DLD1 (cell line): ENCODE measurements around the gene SPAM1.
"Not testable (repeated sequence)": the region's sequence is repeated elsewhere in the genome, so short reads cannot be mapped to it uniquely, and the experiment has no call there.

ENCODE experiments used
- in situ Hi-C: cut with HindIII; loops from 2 replicates; pipeline ENCODE4 v1.10.0; 2017; ENCODE audit warnings: low sequenced_read_pairs

SPAM1 gene

GRCh38 chr7:123924941-123925340 is at the start of gene SPAM1:
SPAM1 (plus strand) TSS chr7:123925241; CDS start chr7:123953571, 28,330 bp downstream.
- in situ Hi-C loops, result no loop called here

DNA sequence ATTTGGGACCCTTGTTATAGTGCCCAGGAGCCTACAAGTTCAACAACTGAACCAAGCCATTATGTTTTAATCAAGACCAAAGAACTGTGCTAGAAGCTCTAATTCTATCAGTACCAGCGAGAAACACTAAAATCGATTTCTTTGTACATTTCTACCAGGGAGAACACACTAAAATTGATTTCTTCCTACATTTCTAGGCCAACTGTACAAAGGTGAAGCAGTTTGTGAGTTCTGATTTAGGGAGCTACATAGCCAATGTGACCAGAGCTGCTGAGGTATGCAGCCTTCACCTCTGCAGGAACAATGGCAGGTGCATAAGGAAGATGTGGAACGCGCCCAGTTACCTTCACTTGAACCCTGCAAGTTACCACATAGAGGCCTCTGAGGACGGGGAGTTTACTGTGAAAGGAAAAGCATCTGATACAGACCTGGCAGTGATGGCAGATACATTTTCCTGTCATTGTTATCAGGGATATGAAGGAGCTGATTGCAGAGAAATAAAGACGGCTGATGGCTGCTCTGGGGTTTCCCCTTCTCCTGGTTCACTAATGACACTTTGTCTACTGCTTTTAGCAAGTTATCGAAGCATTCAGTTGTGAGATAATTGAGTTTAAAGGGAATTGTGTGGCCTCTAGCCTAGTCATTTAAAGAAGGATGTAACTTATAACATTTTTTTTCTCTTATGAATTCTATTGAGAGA is 48.3 kb upstream of the SPAM1 start:
- in situ Hi-C loops, result no loop called here

- in situ Hi-C loops, result no loop called here
Observed at GRCh38 chr7:123879628-123880027, 45.4 kb upstream of the SPAM1 start.

DNA sequence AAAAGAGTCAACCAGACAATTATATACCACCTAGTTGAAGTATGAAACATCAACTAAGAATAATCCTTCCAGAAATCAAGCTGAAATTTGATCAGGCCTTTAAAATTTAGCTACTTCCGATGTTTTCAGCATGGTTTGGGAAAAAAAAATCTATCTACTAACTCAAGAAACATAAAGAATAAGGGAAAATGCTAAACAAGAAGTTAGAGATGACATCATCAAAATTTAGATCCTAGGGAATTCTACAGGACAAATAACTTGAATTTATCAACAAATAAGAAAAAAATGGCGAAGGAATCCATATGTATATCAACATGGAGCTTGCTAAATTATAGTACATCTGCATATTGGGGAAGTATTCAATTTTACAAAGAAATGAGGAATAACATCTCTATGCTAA is 43.7 kb upstream of the SPAM1 start:
- in situ Hi-C loops, result no loop called here

GRCh38 chr7:123883154-123883553 is 41.9 kb upstream of the SPAM1 start:
- in situ Hi-C loops, result no loop called here

DNA sequence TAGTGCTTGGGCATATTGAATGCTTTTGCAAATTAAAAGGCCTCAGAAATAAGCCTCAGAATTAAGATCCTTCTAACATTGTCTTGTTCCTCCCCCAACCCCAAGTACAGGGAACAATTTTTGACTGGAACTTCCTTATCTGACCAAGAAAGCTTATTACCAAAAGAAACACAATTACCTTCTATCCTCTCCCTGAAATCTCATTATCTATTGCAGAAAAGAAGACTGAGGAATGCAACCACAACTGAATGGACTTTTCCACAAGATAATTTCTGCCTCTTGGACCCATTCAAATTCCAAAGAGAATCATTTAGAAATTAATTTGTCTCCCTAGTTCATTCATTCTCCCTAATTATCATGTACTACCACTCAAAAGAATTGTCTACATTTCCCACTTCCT is 36.8 kb upstream of the SPAM1 start:
- in situ Hi-C loops, result no loop called here

- in situ Hi-C loops, result not testable (repeated sequence)
Observed at GRCh38 chr7:123894753-123895152, 30.3 kb upstream of the SPAM1 start.

DNA sequence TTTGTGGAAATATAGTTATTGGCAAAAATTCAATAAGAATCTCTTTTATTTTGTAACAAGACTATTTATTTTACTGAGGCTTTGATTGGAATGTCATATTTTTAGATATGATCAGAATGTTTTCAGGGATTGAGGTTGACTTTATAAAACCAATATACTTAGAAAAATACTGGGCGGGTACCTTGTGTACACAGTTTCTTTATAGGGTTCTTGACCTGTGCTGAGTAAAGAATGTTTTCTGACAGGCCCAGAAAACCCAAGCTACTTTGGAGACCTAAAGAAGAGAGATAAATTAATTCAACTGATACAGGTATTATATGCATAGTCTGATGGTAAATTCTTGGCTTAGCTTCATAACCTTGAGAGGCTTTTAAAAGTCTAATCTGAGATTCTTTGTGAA is 23.9 kb upstream of the SPAM1 start:
- in situ Hi-C loops, result no loop called here

- in situ Hi-C loops, result no loop called here
Observed at GRCh38 chr7:123905714-123906113, 19.3 kb upstream of the SPAM1 start.

DNA sequence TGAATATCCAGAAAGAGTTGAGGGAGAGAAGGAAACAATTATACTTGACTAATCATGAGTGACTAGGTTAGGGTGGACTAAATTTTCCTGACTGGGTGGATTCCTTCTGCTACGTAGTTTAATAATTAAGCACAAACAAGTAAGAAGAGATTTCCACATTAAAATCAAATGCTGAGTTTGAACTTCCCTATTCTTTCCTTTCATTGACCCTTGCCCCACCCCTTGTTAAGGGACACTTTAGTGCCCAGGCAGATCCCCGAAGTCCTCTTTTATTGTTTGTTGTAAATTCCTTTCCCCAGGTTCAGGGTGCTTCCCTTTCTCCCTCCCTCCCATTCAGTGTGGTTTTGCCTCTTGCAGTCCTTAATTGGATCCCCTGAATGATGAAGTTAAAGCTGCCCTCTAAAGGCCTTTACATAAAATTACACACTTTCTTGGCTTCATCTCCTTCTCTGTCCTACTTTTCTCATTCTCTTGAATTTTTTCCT is 8.8 kb upstream of the SPAM1 start:
- in situ Hi-C loops, result no loop called here

DNA sequence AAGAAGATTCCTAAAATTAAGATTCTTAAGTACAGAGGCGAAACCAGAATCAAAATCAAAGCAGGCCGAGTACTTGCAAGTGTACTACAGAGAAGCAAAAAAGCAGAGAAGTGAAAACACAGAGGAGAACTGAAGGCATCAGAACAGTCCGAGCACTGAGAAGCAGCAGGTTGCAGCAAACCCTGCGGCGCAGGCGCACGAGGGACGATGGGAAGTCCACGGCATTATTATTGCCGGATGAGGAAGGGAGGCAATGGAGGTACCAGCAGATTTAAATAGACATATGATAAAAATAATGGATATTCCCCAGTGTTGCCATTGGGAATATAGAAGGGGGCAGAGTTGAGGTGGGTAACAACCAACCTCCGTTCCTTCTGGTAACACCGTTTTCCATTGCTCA is 7.2 kb upstream of the SPAM1 start:
- in situ Hi-C loops, result no loop called here

- in situ Hi-C loops, result no loop called here
Observed at GRCh38 chr7:123918309-123918708, 6.7 kb upstream of the SPAM1 start.

DNA sequence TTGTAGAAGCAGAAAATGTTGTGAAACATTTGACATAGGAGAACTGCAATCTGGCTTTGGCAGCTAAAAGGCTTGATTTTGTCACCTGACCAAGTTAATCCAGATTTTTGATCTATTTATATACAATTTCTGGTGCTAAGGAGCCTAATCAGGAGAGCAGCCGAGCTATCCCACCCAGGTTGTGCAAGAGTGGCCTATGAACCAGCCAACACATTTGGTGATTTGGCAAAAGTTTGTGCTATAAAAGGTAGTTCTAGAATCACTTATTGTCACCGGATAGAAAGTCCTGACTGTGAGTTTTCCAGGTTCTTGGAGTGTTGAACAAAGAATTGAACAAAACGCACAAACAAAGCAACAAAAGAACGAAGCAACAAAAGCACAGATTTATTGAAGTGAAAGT is 1.4 kb upstream of the SPAM1 start:
- in situ Hi-C loops, result no loop called here

- in situ Hi-C loops, result no loop called here
Observed at GRCh38 chr7:123929107-123929506, 4.1 kb downstream of the SPAM1 start.

DNA sequence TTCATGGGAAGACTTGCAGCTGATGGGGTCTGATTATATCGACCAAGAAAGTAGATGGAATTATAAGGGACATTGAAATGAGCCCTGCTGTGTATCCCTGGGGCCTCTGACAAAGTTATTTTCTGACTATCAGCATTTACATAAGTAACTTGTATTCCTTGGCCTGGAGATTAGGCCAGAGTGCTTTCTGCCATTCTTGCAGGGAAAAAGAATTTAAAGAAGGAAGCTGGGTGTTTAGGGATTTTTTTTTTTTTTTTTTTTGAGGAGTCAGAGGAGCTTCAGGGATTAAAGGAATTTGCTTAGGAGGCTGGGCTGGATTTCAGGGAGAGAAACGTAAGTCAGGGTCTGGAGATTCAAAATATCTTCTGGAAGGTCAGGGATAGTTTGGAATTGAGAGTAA is 4.6 kb downstream of the SPAM1 start:
- in situ Hi-C loops, result no loop called here

- in situ Hi-C loops, result no loop called here
Observed at GRCh38 chr7:123935436-123936381, 10.7 kb downstream of the SPAM1 start.

DNA sequence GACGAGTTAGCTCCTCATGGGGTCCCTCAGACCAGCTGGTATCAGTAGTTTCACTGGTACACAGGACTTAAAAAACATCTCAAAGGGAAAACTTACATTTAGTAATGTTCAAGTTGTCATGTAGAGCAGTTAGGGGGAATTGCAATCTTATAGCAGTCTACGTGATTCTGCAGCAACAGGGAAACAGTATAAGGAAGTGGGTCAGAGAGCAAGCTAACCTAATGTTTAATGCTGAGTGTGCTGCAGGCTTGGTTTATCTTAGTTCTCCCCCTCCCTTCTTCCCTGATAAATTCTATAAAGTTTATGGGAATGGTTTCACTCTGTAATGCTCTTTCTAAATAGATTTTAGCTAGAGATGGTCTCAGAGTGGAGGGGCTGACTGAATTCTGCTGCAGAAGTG is 11.3 kb downstream of the SPAM1 start:
- in situ Hi-C loops, result no loop called here

GRCh38 chr7:123939784-123940183 is 14.7 kb downstream of the SPAM1 start:
- in situ Hi-C loops, result no loop called here

GRCh38 chr7:123941391-123942180 is 16.5 kb downstream of the SPAM1 start:
- in situ Hi-C loops, result no loop called here

DNA sequence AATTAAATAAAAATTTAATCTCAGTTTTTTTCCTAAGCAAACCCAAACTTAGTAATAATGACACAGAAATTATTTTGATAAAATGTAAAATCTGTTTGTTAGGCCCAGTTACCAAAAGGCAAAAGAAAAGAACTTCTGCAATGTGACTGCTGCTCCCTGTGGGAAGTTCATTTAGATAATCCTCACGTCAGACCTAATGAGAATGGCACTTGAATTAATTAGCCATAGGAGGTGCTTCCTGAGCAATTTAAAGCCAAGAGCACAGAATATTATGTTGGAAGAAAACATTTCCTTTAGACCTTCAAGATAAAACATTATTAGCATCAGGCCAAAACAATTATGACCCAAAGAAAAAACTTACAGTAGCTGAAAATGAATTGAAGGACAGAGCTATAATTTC is 19.4 kb downstream of the SPAM1 start:
- in situ Hi-C loops, result no loop called here

DNA sequence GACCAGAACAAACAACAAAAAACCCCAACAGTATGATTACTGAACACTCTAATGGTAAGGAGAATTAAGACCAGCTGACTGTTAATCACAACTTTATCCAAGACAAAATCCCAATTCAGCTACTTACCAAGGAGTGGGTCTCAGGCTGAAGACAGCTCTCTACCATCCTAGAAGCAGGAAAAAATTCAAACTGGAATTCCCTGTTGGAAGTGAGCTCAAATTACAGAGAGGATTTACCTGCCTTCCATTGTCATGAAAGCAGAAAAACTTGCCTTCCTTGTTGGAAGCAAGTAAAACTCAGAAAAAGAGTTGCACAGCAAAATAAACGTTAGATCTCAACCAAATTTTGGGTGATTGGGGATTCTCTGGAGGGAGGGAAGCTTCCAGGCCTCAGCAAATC is 20.9 kb downstream of the SPAM1 start:
- in situ Hi-C loops, result no loop called here
